GM18907 (cell line): ENCODE measurements around the gene KCNE5.
"Not testable (repeated sequence)": the region's sequence is repeated elsewhere in the genome, so short reads cannot be mapped to it uniquely, and the experiment has no call there.

ENCODE experiments used
- ATAC-seq: cut with Tn5 transposase; IDR thresholded peaks from one replicate; pipeline ENCODE4 v1.9.1; 2021; ENCODE audit warnings: mild to moderate bottlenecking, moderate library complexity; ENCODE audit not compliant: unreplicated experiment

Gene KCNE5

GRCh38 chrX:109614951-109615350, 10.0 kb downstream of the KCNE5 start:
- no peak for ATAC-seq

- ATAC-seq, result no peak
These were observed 23.5 kb downstream of the KCNE5 start for GRCh38 chrX:109601486-109601885.

GRCh38 chrX:109600237-109600651, 24.7 kb downstream of the KCNE5 start:
- no peak for ATAC-seq

- no peak for ATAC-seq
These were observed 29.0 kb downstream of the KCNE5 start for GRCh38 chrX:109596015-109596414.

GRCh38 chrX:109590176-109590575, 34.8 kb downstream of the KCNE5 start:
- ATAC-seq, result no peak

- ATAC-seq, result no peak
These were observed 39.5 kb downstream of the KCNE5 start for GRCh38 chrX:109585488-109585887.

- no peak for ATAC-seq
These were observed 46.1 kb downstream of the KCNE5 start for GRCh38 chrX:109578916-109579315.

GRCh38 chrX:109577055-109577454, 47.9 kb downstream of the KCNE5 start:
- no peak for ATAC-seq

GRCh38 chrX:109576083-109576482, 48.9 kb downstream of the KCNE5 start:
- ATAC-seq, result not testable (repeated sequence)
